ENCODE data around the gene MAGI1.
"Not testable (repeated sequence)": the region's sequence is repeated elsewhere in the genome, so short reads cannot be mapped to it uniquely, and the experiment has no call there.

DNA sequence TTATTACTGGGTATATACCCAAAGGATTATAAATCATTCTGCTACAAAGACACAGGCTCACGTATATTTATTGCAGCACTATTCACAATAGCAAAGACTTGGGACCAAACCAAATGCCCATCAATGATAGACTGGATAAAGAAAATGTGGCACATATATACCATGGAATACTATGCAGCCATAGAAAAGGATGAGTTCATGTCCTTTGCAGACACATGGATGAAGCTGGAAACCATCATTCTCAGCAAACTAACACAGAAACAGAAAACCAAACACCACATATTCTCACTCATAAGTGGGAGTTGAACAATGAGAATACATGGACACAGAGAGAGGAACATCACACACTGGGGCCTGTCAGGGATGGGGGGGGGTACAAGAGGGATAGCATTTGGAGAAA is 495.3 kb downstream of the MAGI1 start:
- TF ChIP-seq, protein P1, sequence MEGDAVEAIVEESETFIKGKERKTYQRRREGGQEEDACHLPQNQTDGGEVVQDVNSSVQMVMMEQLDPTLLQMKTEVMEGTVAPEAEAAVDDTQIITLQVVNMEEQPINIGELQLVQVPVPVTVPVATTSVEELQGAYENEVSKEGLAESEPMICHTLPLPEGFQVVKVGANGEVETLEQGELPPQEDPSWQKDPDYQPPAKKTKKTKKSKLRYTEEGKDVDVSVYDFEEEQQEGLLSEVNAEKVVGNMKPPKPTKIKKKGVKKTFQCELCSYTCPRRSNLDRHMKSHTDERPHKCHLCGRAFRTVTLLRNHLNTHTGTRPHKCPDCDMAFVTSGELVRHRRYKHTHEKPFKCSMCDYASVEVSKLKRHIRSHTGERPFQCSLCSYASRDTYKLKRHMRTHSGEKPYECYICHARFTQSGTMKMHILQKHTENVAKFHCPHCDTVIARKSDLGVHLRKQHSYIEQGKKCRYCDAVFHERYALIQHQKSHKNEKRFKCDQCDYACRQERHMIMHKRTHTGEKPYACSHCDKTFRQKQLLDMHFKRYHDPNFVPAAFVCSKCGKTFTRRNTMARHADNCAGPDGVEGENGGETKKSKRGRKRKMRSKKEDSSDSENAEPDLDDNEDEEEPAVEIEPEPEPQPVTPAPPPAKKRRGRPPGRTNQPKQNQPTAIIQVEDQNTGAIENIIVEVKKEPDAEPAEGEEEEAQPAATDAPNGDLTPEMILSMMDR (IDR thresholded peaks at IDR 0.05) = not testable (repeated sequence)
- not testable (repeated sequence) for TF ChIP-seq EZH2 (IDR thresholded peaks at IDR 0.05; ENCODE audit: borderline replicate concordance, insufficient read depth, low read depth, low read length, poor library complexity, severe bottlenecking)
